Thyroid gland (tissue), 4 donors: ENCODE results near the gene TTI1. TPM values are rescaled to one million over a fixed set of nuclear protein-coding genes. Genes with fewer than 3 reads are reported as not detected.

ENCODE experiments used
- DNase-seq, 2 donors: peaks; one replicate each; pipeline ENCODE4 v3.0.0-alpha.2; 2019
- H3K27ac ChIP-seq, 3 donors: fragments of 200-600 bp; sonication (generic); 1 replicate in 2 of 3; 2 replicates in 1 of 3; pipeline ENCODE4 v1.5.1; 2016 to 2019; ENCODE audit warnings: mild to moderate bottlenecking in 1 of 3, moderate library complexity in 1 of 3
- H3K27me3 ChIP-seq: fragments of 200-600 bp; sonication (generic); one replicate; pipeline ENCODE4 v1.5.1; 2019
- H3K36me3 ChIP-seq, 2 donors: fragments of 200-600 bp; sonication (generic); one replicate each; pipeline ENCODE4 v1.5.1; 2016 to 2019
- H3K4me1 ChIP-seq, 2 donors: fragments of 200-600 bp; sonication (generic); one replicate each; pipeline ENCODE4 v1.5.1; 2017 to 2019
- H3K4me3 ChIP-seq, 3 donors: fragments of 200-600 bp; sonication (generic); replicated peaks in 1 of 3; 1 replicate in 2 of 3; 2 replicates in 1 of 3; pipeline ENCODE4 v1.5.1; 2016; ENCODE audit warnings: mild to moderate bottlenecking in 1 of 3
- H3K9me3 ChIP-seq: fragments of 200-600 bp; sonication (generic); one replicate; pipeline ENCODE4 v1.5.1; 2017
- CTCF ChIP-seq, 6 experiments: fragments of 200-600 bp in 3 of 6; fragments of 450-650 bp in 3 of 6; sonication (generic) in 3 of 6; IDR thresholded peaks; one replicate each; pipeline ENCODE4 v1.5.1; 2016 to 2019; ENCODE audit warnings: antibody characterized with exemption in 6 of 6, mild to moderate bottlenecking in 2 of 6, inconsistent platforms in 1 of 6, moderate library complexity in 1 of 6
- POLR2A ChIP-seq, 2 donors: fragments of 450-650 bp; IDR thresholded peaks; one replicate each; pipeline ENCODE4 v1.6.1; 2017; ENCODE audit warnings: antibody characterized with exemption in 2 of 2, mild to moderate bottlenecking in 2 of 2, moderate library complexity in 1 of 2
- WGBS, 2 donors: methylation state at CpG; one replicate each; pipeline ENCODE4 v1.1.5; 2017; 5-methylcytosine and 5-hydroxymethylcytosine counted together
- intact Hi-C: fragments of 100-400 bp; cut with DNase I; formaldehyde crosslinking; loops from one replicate; pipeline ENCODE4 v1.15.1; 2023
- total RNA-seq, 4 donors: library from RNA; depleted of rRNA; stranded (reverse); fragments of >200 nt; gene quantifications; one replicate each; pipeline ENCODE4 v1.2.3, GENCODE V29; 2016

The TTI1 gene
- total RNA-seq, 4 donors from 2014 or later: 23.0 to 45.0 (median 30.1) TPM

- Histone ChIP-seq H3K4me1 (peaks cover 9 to 15% of the 10 kb centered on the region in 2 donors), H3K4me3 (no peak overlapping the region), H3K36me3 (peaks cover 5 to 6% of the 10 kb centered on the region in 2 donors), H3K9me3 (no peaks in the 10 kb centered on the region), H3K27ac (no peak overlapping the region), H3K27me3 (no peaks in the 10 kb centered on the region)
- DNase-seq: no peak
- no peak for TF ChIP-seq POLR2A (IDR thresholded peaks at IDR 0.05)
- TF ChIP-seq CTCF (IDR thresholded peaks at IDR 0.05): no peak
- intact Hi-C loops: loop anchor here (5.0 kb wide), 1 partner anchor 86 kb away; no protein-coding TSS in a partner anchor
These were observed 43.3 kb upstream of the TTI1 start for GRCh38 chr20:38076548-38076947.

GRCh38 chr20:38075161-38075998, 42.1 kb upstream of the TTI1 start:
- DNase-seq: no peak
- Histone ChIP-seq H3K27me3 (no peaks in the 10 kb centered on the region), H3K9me3 (no peaks in the 10 kb centered on the region), H3K4me3 (no peak overlapping the region), H3K27ac (no peak overlapping the region), H3K4me1 (peaks cover 9 to 15% of the 10 kb centered on the region in 2 donors), H3K36me3 (peaks cover 12 to 13% of the 10 kb centered on the region in 2 donors)
- intact Hi-C loops: loop anchor here (5.0 kb wide), 1 partner anchor 87 kb away; no protein-coding TSS in a partner anchor
- 93 to 94% methylated on average over 3 of the region's 3 CpGs for WGBS, 2 donors
- TF ChIP-seq CTCF (IDR thresholded peaks at IDR 0.05): no peak
- TF ChIP-seq POLR2A (IDR thresholded peaks at IDR 0.05): no peak

GRCh38 chr20:38073307-38074071, 40.2 kb upstream of the TTI1 start:
- peak; percentile 40 to 45 for DNase-seq
- no peaks in the 10 kb centered on the region for H3K27me3 ChIP-seq
- intact Hi-C loops: no loop called here
- peak overlapping the region; percentile 32 to 46 (median 34) for H3K27ac ChIP-seq
- WGBS, 2 donors: 37 to 55% methylated on average over 4 to 5 of the region's 5 CpGs
- peaks cover 19 to 20% of the 10 kb centered on the region in 2 donors for H3K36me3 ChIP-seq
- H3K9me3 ChIP-seq: no peaks in the 10 kb centered on the region
- H3K4me3 ChIP-seq: no peak overlapping the region
- TF ChIP-seq POLR2A (IDR thresholded peaks at IDR 0.05) (no peak), CTCF (IDR thresholded peaks at IDR 0.05) (peak; percentile 28 to 81 (median 70))
- peaks cover 9 to 15% of the 10 kb centered on the region in 2 donors for H3K4me1 ChIP-seq

- TF ChIP-seq CTCF (IDR thresholded peaks at IDR 0.05) (no peak), POLR2A (IDR thresholded peaks at IDR 0.05) (no peak)
- Histone ChIP-seq H3K27ac (peak overlapping the region in 2 of 3 donors; percentile 11 to 32), H3K4me1 (peaks cover 9 to 15% of the 10 kb centered on the region in 2 donors), H3K4me3 (no peak overlapping the region), H3K27me3 (no peaks in the 10 kb centered on the region), H3K36me3 (peaks cover 25 to 26% of the 10 kb centered on the region in 2 donors), H3K9me3 (no peaks in the 10 kb centered on the region)
- intact Hi-C loops: no loop called here
- 50 to 61% methylated on average over 1 of the region's 1 CpG for WGBS, 2 donors
- DNase-seq: no peak
These were observed 39.6 kb upstream of the TTI1 start for GRCh38 chr20:38072898-38073297.
